GM21360 (cell line): ENCODE data around the gene PRELP.
"Not testable (repeated sequence)": the region's sequence is repeated elsewhere in the genome, so short reads cannot be mapped to it uniquely, and the experiment has no call there.

Experiments
- ATAC-seq: cut with Tn5 transposase; IDR thresholded peaks from one replicate; pipeline ENCODE4 v1.9.1; 2021; ENCODE audit warnings: mild to moderate bottlenecking, moderate library complexity; ENCODE audit not compliant: unreplicated experiment

PRELP gene

DNA sequence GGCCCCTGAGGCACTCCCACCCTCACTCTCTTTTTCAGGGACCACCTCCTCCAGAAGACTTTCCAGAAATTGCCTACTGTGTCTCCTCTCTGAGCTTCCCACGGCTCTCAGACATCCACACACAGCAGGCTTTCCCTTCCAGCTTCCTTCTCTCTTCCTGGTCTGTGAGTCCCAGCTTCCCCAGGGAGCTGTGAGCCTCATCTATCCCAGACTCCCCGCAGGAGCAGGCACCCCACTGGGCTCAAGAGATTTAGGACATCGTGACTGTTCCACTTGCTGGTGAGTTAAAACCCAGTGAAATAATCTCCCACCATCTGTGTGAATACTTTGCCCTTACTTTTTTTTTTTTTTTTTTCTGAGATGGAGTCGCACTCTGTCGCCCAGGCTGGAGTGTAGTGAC, 22.0 kb upstream of the PRELP start:
- no peak for ATAC-seq

DNA sequence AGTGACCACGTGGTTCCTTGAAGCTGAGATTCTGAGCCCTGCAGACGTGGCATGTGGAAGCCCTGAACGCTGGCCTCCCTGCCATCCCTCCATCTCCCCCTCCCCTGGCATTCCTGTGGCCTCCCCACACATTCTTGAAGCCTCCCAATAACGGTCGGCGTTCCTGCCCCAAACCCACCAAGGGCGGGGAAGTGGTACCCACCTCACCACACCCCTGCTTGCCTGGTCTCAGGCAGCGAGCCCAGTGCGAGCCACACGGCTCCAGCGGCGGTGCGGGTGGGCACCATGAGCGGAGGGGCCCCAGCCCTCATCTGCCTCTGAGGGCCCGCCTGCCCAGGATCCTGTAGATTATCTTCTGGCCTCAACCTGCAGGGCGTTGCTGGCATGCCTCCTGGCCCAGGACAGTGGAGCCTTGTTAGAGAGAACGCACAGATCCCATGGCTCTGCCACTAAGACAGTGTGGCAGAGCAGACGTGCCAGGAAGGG, 20.6 kb upstream of the PRELP start:
- ATAC-seq, result no peak

DNA sequence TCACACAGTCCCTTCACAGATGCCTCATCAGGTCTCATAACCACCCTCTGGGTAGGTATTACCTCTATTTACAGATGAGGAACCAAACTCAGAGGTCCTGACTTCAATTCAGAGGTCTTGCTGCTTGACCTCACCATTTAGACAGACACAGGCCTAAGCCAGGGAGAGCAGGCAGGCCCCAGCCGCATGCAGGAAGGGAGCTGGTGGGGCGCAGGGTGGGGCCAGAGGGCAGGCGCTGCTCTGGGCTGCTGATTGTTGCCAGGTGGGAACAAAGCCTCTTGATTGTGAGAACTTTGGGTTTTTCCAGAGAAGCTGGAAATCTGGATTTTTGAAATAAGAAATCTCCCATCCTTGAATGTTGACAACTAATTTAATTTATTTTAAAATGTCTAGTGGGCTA, 19.9 kb upstream of the PRELP start:
- ATAC-seq, result no peak

DNA sequence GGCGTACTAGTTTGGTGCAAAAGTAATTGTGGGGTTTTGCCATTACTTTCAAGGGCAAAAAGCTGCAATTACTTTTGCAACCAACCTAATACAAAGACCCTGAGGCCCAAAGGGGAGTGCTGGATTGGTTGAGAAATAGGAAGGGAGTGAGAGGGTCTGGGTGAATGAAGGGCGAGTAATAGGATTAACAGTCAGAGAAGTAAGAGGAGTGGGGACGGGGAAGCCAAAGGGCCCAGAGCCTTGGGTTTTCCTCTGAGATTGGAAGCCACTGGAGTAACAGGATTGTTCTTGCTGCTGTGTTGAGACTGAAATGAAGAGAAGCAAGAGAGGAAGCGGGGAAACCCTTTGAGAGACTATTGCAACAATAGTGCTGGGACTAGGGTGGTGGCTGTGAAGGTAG, 19.0 kb upstream of the PRELP start:
- no peak for ATAC-seq

DNA sequence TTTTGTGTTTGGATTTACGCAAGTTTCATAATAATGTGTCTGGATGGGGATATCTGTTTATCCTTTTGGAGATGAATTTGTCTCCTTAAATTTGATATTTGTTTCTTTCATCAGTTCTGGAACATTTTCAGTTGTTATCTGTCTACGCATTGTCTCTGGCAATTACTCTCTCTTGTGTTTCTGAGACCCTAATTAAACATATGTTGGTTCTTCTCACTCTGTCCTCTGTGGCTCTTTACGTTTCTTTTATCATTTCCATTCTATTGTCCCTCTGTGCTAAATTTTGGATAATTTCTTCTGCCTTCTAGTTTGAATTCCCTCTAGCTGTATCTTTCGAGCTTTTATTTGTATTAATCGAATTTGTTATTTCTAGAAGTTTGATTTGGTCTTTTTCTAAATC, 17.5 kb upstream of the PRELP start:
- ATAC-seq, result no peak

DNA sequence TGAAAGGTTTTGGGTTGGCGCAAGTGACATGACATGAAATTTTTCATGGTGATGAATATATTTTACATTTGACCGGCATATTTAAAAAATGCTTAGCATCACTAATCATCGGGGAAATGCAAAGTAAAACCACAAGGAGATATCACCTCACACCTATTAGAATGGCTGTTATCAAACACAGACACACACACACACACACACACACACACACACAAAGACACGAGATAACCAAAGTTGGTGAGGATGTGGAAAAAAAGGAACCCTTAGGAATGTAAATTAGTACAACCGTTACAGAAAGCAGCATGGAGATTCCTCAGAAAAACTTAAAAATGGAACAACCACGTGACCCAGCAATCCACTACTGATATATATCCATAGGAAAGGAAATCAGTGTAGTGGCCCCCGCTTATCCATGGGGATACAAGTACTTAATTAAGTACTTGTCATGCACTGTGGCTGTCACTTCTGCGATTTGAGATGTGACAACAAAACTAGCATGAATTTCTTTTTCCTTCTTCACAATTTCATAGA, 15.9 kb upstream of the PRELP start:
- no peak for ATAC-seq

DNA sequence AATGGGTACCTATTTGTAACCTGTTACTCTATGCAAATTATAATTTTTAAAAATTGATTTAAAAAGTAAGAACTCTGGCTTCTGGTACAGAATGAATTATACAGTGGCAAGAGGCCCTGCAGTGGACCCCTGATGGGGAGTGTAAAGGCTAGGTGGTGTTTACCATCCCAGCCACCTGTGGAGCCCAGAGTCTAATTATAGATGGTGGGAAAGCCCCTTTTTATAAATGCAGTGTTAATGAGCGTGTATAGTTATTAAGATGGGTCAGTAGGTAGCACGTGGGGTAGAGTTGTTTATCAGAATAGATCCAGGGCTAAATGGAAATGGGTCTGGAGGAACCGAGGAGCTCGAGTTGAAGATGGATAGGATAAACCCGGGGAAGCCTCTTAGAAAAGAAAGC, 13.9 kb upstream of the PRELP start:
- ATAC-seq, result no peak

DNA sequence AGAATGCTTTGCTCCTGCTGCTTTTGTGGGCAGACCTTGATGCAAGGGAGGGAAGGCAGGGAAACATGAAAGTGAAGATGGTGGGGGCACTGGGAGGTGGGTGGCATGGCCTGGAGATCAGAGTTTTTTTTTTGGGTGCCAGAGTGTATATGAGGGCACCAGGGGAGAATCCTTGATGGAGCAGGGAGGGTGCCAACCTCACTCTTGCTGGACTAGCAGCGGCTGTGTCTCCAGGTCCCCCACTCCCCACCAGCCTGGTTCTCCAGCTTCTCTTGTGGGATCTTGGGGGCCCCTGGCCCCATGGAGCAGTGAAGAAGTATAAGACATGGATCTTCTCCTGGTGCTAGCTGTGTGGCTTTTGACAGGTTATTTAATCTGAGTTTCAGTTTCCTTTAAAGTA, 13.5 kb upstream of the PRELP start:
- no peak for ATAC-seq

DNA sequence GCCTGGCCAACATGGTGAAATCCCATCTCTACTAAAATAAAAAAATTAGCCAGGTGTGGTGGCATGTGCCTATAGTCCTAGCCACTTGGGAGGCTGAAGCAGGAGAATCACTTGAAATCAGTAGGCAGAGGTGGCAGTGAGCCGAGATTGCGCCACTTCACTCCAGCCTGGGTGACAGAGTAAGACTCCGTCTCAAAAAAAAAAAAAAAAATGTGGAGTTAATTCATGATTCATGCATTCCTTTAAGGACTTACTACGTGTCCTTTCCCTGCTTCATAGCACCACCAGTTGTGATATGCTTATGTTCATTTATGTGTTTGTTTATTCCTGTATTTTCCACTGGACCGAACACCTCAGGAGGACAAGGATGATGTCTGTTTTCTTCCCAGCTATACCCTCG, 12.7 kb upstream of the PRELP start:
- ATAC-seq, result no peak

DNA sequence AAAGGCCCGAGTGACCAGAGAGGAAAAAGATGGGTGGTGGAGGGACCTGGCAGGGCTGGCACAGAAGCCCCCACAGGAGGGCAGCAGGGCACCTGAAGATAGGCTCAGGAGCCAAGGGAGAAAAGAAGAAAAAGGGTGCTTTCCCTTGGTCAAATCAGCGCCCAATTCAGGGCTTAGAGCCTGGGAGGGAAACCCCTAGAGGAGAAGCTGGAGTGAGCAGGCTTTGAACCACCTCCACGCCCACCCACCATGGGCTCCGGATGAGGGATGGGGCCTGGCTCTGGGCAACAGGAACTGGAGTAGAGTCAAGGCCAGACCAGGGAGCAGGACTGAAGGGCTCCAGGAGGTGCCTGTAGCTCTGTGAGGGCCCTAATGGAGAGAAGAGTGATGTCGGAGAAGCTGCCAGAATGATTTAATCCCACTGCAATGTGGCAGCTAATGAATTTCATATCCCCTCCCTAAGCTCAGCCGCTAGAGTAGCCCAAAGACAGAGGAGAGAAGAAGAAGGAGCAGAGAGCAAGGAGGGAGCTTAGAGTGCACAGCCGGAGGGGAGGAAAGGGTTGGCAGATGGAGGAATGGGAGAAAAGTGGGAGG, 12.0 kb upstream of the PRELP start:
- no peak for ATAC-seq

DNA sequence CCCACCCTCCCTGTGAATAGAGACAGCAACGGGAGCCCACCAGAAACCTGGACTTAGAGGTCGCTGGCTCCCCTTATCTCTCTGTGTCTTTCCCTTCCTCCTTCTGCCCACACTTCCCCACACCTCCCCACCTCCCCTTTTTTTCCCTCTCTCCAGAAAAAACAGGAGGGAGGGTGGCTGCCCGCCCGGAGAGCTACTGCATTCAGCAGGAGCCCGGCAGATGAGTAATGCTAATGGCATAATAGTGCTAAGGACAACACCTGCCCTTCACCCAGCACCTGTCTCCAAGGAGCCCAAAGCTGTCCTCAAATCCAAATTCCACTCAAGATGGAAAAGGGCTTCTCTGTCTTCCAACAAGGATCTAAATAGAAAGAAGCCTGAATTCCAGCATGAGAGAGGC, 11.4 kb upstream of the PRELP start:
- ATAC-seq, result no peak

DNA sequence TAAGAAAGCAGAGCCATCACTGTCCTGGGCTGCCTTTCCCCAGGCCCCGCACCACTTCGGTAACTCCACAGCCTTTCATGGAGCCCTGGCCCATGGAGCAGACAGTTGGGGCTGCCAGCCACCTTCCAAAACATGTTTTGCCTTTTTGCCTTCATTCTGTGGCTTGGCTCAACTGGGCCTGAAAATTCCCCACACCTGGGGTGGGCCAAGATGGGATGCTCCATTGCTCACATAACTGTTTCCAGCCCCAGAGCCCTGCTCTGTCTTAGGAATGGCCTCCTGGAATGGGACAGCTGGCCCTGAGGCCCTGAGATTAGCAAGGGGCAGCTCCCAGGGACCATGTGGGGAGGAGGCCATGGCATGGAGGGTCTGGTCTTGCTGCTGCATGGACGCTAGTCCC, 10.9 kb upstream of the PRELP start:
- no peak for ATAC-seq

DNA sequence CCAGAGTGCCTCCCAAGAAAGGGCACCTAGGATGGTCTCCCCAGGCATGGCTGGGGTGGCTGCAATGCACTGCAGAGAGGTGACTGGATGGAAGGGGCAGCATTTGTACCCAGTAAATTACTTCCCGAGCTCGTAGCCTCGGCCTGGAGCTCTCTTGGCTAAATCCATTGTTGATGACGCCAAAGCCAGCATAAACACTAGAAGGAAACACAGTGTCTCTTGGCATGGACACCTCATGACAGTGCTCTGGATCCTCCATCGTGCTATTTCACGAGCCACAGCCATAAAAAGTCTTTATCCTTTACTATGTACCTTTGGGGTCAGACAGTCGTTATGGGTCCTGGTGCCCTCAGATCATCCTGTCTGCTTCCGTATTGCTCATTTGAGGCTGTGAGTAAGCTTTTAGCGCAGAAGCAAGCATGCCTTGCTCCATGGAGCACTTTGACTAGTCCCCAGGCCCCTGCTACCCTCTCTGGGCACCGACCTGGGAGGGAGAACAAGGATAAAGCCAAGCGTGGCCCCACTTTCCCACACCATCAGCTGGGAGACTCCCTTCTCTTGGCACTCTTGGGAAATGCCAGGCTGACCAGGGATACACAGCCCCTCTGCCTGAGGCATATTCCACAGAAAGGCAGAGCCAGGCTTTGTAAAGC, 10.3 kb upstream of the PRELP start:
- no peak for ATAC-seq

DNA sequence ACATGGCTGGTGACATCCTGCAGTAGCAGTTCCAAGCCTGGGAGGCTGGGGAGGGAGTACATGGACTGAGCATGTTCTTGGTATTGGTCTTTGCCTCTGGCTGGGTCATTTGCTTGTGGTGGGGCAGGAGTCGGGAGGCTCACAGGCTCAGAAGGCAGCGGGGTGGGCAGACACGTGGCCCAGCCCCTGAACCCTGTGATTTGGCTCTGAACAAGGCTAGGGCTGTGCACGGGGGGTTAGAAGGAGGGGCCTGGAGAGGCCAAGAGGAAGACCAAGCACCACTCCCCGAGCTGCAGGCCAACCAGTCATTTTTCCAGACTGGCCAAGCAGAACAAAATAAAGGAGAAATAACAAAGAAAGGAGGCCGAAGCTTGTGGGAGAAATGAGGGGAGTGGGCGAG, 9.7 kb upstream of the PRELP start:
- ATAC-seq, result no peak

DNA sequence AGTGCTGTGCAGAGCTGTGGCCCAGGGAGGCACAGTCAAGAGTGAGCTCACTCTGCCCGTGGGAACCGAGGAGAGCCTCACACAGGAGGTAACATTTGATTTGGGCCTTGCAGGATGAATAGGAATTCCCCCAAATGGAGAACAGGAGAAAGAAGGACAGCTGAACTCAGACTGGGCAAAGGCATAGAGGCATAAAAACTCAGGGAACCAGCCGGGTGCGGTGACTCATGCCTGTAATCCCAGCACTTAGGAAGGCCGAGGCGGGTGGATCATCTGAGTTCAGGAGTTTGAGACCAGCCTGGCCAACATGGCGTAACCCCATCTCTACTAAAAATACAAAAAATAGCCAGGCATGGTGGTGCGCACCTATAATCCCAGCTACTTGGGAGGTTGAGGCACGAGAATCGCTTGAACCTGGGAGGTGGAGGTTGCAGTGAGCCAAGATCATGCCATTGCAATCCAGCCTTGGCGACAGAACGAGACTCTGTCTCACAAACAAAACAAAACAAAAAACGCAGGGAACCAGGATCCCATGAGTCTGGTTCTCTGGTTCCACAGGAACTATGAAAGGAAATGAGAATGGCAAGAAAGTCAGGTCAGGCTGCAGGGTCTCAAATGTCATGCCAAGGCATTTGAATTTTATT, 8.6 kb upstream of the PRELP start:
- ATAC-seq, result not testable (repeated sequence)

DNA sequence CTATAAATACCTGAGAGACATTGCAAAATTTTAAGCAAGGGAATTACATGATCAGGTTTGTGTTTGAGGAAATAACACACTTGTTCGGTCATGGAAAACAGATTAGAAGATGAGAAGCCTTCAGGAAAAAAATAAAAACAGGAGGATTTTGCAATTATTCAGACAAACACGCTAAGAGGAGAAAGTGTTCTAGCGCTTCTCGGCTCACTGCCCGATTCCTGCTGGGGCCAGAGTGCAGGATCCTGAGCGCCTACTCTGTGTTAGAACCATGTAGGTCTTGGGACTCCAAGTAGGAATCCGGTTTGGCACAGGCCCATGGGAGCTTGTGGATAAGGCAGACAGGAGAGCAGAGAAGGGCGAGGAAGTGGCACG, 8.1 kb upstream of the PRELP start:
- no peak for ATAC-seq

DNA sequence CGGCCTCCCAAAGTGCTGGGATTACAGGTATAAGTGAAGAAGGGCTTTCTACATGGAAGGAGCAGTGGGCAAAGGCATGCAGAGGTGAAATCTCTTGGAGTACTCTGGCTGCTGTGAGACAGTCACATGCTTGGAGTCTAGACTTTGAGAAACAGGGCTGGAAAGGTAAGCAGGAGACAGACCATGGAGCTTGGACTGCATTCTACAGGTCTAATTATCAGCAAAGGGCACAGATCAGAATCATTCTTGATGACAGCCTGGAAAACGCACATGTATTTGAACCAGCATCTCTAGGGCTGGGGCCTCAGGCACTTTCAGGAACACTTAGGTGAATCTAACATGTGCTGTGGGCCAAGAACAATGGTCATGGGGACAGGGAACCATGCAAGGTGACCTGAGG, 7.3 kb upstream of the PRELP start:
- no peak for ATAC-seq

DNA sequence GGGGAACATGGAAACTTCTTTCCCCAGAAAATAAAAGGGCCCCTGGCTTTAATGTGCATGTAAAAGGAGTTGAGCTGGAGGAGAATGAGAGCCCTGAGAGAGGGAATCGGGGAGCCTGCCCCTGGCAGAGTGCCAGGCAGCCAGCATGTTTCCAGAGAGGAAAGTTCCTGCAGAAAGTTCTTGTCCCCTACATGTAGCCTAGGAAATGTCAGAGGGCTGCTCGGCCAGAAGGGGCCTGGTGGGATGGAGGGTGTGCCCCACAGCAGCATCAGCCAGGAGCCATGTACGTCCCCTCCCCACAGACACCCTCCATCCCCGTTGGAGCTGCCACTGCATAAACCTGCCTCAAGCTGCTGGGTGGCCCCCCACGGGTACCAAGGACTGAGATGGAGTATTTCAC, 5.4 kb upstream of the PRELP start:
- ATAC-seq, result no peak

DNA sequence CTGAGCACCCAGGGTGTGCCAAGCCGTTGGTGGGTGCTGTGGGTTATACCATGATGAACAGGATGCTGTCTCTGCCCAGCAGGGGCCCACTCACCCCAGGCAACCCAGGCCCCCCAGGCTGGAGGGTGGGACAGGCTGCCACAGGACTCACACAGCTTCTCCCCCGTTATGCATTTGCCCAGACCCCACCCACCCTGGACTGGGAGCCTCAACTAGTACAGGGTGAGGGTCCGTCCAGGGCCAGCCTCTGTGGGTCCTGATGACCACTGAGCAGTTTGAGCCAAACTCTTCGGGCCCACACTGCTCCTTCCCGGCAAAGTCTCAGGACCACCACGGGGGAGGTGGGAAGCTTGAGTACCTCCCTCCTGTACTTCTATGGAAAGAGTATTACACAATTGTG, 3.8 kb upstream of the PRELP start:
- no peak for ATAC-seq

DNA sequence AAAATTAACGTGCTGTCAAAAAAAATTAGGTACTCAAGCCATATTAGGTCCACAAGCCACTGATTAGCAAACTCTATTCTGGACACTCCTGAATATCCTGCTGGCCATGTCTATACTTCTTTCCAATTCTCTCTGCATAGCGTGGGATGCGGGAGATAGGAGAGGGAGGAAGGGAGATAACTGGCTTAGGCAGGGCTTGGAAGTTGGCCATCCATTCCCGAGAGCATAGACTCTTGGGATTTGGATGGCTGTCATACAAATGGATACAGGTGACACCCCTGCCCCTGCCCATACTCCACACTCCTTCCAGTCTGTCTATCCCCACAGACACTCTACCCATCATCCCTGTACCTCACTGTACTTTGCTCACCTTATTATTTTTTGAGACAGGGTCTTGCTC, 2.3 kb upstream of the PRELP start:
- ATAC-seq, result no peak

DNA sequence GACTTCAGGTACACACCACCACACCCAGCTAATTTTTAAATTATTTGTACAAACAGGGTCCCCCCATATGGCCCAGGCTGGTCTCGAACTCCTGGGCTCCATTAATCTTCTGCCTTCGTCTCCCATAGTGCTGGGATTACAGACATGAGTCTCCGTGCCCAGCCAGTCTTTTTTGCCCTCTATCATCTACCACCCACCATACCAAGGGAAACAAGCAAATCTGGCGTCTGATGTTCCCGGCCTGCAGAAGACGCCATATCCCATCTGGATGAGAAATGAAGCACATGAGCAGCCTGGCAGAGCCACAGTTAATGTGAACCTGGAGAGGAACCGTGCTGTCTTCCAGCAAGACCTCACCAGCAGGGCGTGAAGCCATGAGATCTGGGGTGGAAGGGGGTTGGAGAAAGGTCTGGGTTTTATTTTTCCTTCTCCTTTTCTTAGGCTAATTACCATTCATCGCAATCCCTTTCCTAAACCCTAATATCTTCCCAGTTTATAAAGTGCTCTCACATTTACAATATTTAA, 1.8 kb upstream of the PRELP start:
- ATAC-seq, result no peak

DNA sequence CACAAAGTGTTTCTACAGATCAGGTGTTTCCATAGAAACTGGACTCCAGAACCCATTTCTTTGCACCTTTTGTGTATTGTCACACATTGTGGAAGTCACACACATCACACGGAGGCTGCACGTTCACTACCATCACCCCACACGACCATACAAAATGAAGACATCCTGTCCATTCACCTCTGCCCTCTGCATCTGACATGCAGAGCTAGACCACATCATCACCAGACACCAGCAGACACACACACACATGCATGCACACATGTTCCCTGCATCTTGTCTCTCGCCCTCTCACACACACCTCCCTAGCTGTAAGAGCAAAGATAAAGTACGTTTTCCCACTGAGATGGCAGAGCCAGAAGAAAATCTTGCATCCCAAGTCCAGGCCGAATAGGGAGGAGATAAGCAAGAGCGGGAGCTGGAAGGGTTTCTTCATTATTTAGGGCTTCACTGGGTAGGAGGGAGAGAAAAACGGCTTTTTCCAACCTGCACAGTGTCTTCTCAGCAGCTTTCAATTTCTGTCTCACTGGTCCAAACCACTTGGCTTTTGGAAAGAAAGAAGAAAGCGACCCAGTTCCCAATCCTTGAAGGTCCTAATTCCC, 709 bp downstream of the PRELP start:
- no peak for ATAC-seq
